Loucy (cell line): ENCODE results near the gene CCDC88C.

Experiments used
- H2AFZ ChIP-seq: fragments of 200-600 bp; sonication (generic); 2 replicates; pipeline ENCODE4 v1.6.0; 2016; ENCODE audit warnings: antibody characterized with exemption, mild to moderate bottlenecking, low read length, moderate library complexity
- H3F3A ChIP-seq: fragments of 200-600 bp; 2 replicates; pipeline ENCODE4 v1.6.0; 2016; ENCODE audit warnings: antibody characterized with exemption, low read depth, mild to moderate bottlenecking
- H3K27me3 ChIP-seq: fragments of 200-600 bp; sonication (generic); 2 replicates; pipeline ENCODE4 v1.6.1; 2014; ENCODE audit warnings: low read length, mild to moderate bottlenecking; ENCODE audit not compliant: insufficient read depth, poor library complexity, severe bottlenecking
- H3K36me3 ChIP-seq: fragments of 200-600 bp; sonication (generic); 2 replicates; pipeline ENCODE4 v1.6.1; 2016; ENCODE audit warnings: low read length; ENCODE audit not compliant: insufficient read depth
- H3K4me1 ChIP-seq: fragments of 200-600 bp; sonication (generic); 2 replicates; pipeline ENCODE4 v1.5.1; 2014; ENCODE audit warnings: low read length, mild to moderate bottlenecking; ENCODE audit not compliant: insufficient read depth, poor library complexity, severe bottlenecking
- H3K4me2 ChIP-seq: fragments of 200-600 bp; sonication (generic); 2 replicates; pipeline ENCODE4 v1.6.0; 2014; ENCODE audit warnings: antibody characterized with exemption, low read length, low read depth, mild to moderate bottlenecking; ENCODE audit not compliant: poor library complexity, severe bottlenecking
- H3K4me3 ChIP-seq: fragments of 200-600 bp; sonication (generic); 2 replicates; pipeline ENCODE4 v1.5.1; 2014; ENCODE audit warnings: low read length, mild to moderate bottlenecking, mixed read lengths; ENCODE audit not compliant: poor library complexity, severe bottlenecking
- H3K79me2 ChIP-seq: fragments of 200-600 bp; sonication (generic); 2 replicates; pipeline ENCODE4 v1.6.1; 2014; ENCODE audit warnings: low read length; ENCODE audit not compliant: insufficient read depth
- H3K9ac ChIP-seq: fragments of 200-600 bp; sonication (generic); 2 replicates; pipeline ENCODE4 v1.6.0; 2014; ENCODE audit warnings: mild to moderate bottlenecking, low read depth, low read length, moderate library complexity; ENCODE audit not compliant: poor library complexity, severe bottlenecking
- H3K9me2 ChIP-seq: fragments of 200-600 bp; sonication (generic); replicated peaks from 2 replicates; pipeline ENCODE4 v1.6.1; 2016; ENCODE audit warnings: low read depth, low read length, mixed read lengths
- H3K9me3 ChIP-seq: fragments of 200-600 bp; sonication (generic); 2 replicates; pipeline ENCODE4 v1.6.1; 2014; ENCODE audit warnings: mild to moderate bottlenecking, antibody characterized with exemption, low read length, low read depth; ENCODE audit not compliant: insufficient read depth
- H4K20me1 ChIP-seq: fragments of 200-600 bp; sonication (generic); 2 replicates; pipeline ENCODE4 v1.6.0; 2014; ENCODE audit warnings: antibody characterized with exemption, low read length, mild to moderate bottlenecking; ENCODE audit not compliant: insufficient read depth, poor library complexity, severe bottlenecking
- CTCF ChIP-seq: fragments of 200-600 bp; sonication (generic); conservative IDR thresholded peaks from 2 replicates; pipeline ENCODE4 v1.5.1; 2014; ENCODE audit warnings: mild to moderate bottlenecking, antibody characterized with exemption, low read length
- EZH2phosphoT487 ChIP-seq: fragments of 200-600 bp; IDR thresholded peaks from 2 replicates; pipeline ENCODE4 v1.6.1; 2018; ENCODE audit warnings: antibody characterized with exemption, mild to moderate bottlenecking, moderate library complexity, borderline replicate concordance

Gene CCDC88C

GRCh38 chr14:91368776-91369416 is 48.7 kb downstream of the CCDC88C start:
- no peak overlapping the region for H3K4me3 ChIP-seq
- no peak overlapping the region for H3K4me2 ChIP-seq
- no peaks in the 10 kb centered on the region for H3K27me3 ChIP-seq
- no peak for TF ChIP-seq EZH2phosphoT487
- no peak for TF ChIP-seq CTCF
- H3K9ac ChIP-seq = no peak overlapping the region
- H3K36me3 ChIP-seq = no peaks in the 10 kb centered on the region; the same call in 1 of the 2 replicates
- H4K20me1 ChIP-seq = peaks cover 89% of the 10 kb centered on the region
- H3K9me3 ChIP-seq = no peaks in the 10 kb centered on the region
- H3K79me2 ChIP-seq = peaks cover 89% of the 10 kb centered on the region
- no peaks in the 10 kb centered on the region for H3K9me2 ChIP-seq
- H2AFZ ChIP-seq = no peak overlapping the region
- peaks cover 5% of the 10 kb centered on the region; the same call in 1 of the 2 replicates for H3F3A ChIP-seq
- peaks cover 93% of the 10 kb centered on the region for H3K4me1 ChIP-seq

GRCh38 chr14:91367173-91368171 is 50.1 kb downstream of the CCDC88C start:
- peaks cover 98% of the 10 kb centered on the region for H3K79me2 ChIP-seq
- peak overlapping the region; percentile 24 for H3K4me2 ChIP-seq
- H4K20me1 ChIP-seq = peaks cover 92% of the 10 kb centered on the region
- no peak overlapping the region for H3K9ac ChIP-seq
- no peaks in the 10 kb centered on the region for H3K9me2 ChIP-seq
- no peaks in the 10 kb centered on the region for H3F3A ChIP-seq
- H3K27me3 ChIP-seq = no peaks in the 10 kb centered on the region
- no peaks in the 10 kb centered on the region; the same call in 1 of the 2 replicates for H3K36me3 ChIP-seq
- no peak for TF ChIP-seq EZH2phosphoT487
- no peak for TF ChIP-seq CTCF
- no peak overlapping the region for H3K4me3 ChIP-seq
- H3K9me3 ChIP-seq = no peaks in the 10 kb centered on the region
- no peak overlapping the region for H2AFZ ChIP-seq
- H3K4me1 ChIP-seq = peaks cover 82% of the 10 kb centered on the region

GRCh38 chr14:91366749-91367148 is 50.9 kb downstream of the CCDC88C start:
- Histone ChIP-seq H3F3A (no peaks in the 10 kb centered on the region), H2AFZ (no peak overlapping the region), H3K9me3 (no peaks in the 10 kb centered on the region), H3K4me1 (peaks cover 76% of the 10 kb centered on the region), H3K27me3 (no peaks in the 10 kb centered on the region), H3K36me3 (no peaks in the 10 kb centered on the region; the same call in 1 of the 2 replicates), H4K20me1 (peaks cover 92% of the 10 kb centered on the region), H3K9ac (no peak overlapping the region), H3K9me2 (no peaks in the 10 kb centered on the region), H3K4me2 (peak overlapping the region; percentile 24), H3K79me2 (peaks cover 100% of the 10 kb centered on the region), H3K4me3 (no peak overlapping the region)
- TF ChIP-seq EZH2phosphoT487 = no peak
- no peak for TF ChIP-seq CTCF
